DOHH2 (cell line): ENCODE measurements around the gene RHOT1.
A peak's percentile ranks its signal among the peaks of the same experiment; 100 is the strongest.

Source experiments
- H3F3A ChIP-seq: fragments of 200-600 bp; sonication (generic), shearing (Covaris generic); 2 replicates; pipeline ENCODE4 v1.6.0; 2016; ENCODE audit warnings: antibody characterized with exemption, mild to moderate bottlenecking; ENCODE audit not compliant: control insufficient read depth, insufficient read depth
- H3K27ac ChIP-seq: fragments of 200-600 bp; sonication (generic); 2 replicates; pipeline ENCODE4 v1.5.1; 2014; ENCODE audit warnings: low read depth, mild to moderate bottlenecking, low read length, moderate library complexity
- H3K27me3 ChIP-seq: fragments of 200-600 bp; sonication (generic); 2 replicates; pipeline ENCODE4 v1.6.1; 2014; ENCODE audit warnings: mild to moderate bottlenecking, low read length, mixed read lengths; ENCODE audit not compliant: control insufficient read depth
- H3K36me3 ChIP-seq: fragments of 200-600 bp; sonication (generic); 2 replicates; pipeline ENCODE4 v1.6.1; 2014; ENCODE audit warnings: mild to moderate bottlenecking, low read length, moderate library complexity, mixed read lengths; ENCODE audit not compliant: control insufficient read depth
- H3K4me1 ChIP-seq: fragments of 200-600 bp; sonication (generic); 2 replicates; pipeline ENCODE4 v1.6.1; 2014; ENCODE audit warnings: mild to moderate bottlenecking, low read length, mixed read lengths; ENCODE audit not compliant: control insufficient read depth
- H3K4me2 ChIP-seq: fragments of 200-600 bp; sonication (generic); 2 replicates; pipeline ENCODE4 v1.6.0; 2014; ENCODE audit warnings: mild to moderate bottlenecking, low read length, moderate library complexity
- H3K4me3 ChIP-seq: fragments of 200-600 bp; sonication (generic); 2 replicates; pipeline ENCODE4 v1.5.1; 2014; ENCODE audit warnings: mild to moderate bottlenecking, low read length, mixed read lengths
- H3K79me2 ChIP-seq: fragments of 200-600 bp; sonication (generic); 2 replicates; pipeline ENCODE4 v1.6.1; 2014; ENCODE audit warnings: mild to moderate bottlenecking, low read length, mixed read lengths; ENCODE audit not compliant: control insufficient read depth
- H3K9me2 ChIP-seq: fragments of 200-600 bp; sonication (generic); replicated peaks from 2 replicates; pipeline ENCODE4 v1.6.1; 2014; ENCODE audit warnings: mild to moderate bottlenecking, low read length, mixed read lengths; ENCODE audit not compliant: control insufficient read depth
- H3K9me3 ChIP-seq: fragments of 200-600 bp; sonication (generic); 2 replicates; pipeline ENCODE4 v1.6.1; 2014; ENCODE audit warnings: antibody characterized with exemption, low read length, mixed read lengths; ENCODE audit not compliant: control insufficient read depth, insufficient read depth
- H4K20me1 ChIP-seq: fragments of 200-600 bp; sonication (generic); 2 replicates; pipeline ENCODE4 v1.6.0; 2014; ENCODE audit warnings: low read depth, mild to moderate bottlenecking, antibody characterized with exemption, low read length, moderate library complexity; ENCODE audit not compliant: control insufficient read depth, insufficient read depth
- EZH2phosphoT487 ChIP-seq: fragments of 200-600 bp; sonication (generic); IDR thresholded peaks from 2 replicates; pipeline ENCODE4 v1.6.1; 2017; ENCODE audit warnings: borderline replicate concordance, mild to moderate bottlenecking, antibody characterized with exemption, low read length, moderate library complexity, mixed read lengths
- TF ChIP-seq, protein P1 (sequence below): fragments of 200-600 bp; sonication (generic); IDR thresholded peaks from one replicate; pipeline ENCODE4 v1.5.1; 2014; ENCODE audit warnings: antibody characterized with exemption, mild to moderate bottlenecking, low read depth, low read length; ENCODE audit not compliant: poor library complexity, severe bottlenecking

Gene RHOT1

DNA sequence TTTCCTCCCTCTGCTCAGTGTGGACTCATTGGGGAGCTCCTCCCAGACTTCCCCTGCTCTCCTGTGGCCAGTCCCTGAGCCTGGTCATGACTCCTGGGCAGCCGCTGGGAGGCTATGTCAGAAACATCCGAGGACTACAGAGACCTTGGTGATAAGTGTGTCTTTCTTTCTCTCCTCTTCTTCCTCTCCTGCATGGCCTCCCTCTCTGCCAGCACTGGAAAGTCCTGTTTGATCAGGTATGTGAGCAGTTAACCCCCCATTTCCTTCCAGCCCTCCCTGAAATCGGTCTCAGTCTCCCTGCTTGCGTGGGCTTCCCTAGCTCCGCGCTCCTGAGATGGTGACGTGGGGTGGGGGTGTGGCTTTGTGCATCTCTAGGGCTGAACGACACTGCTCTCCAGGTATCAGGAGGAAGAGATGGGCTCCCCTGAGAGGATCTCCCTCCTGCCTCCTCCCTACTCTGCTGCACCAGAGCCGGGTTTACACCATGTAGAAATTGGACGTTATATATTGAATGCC, 125.4 kb downstream of the RHOT1 start:
- peaks cover 67% of the 10 kb centered on the region for H3K27me3 ChIP-seq
- no peaks in the 10 kb centered on the region for H3K79me2 ChIP-seq
- H3K9me2 ChIP-seq: no peaks in the 10 kb centered on the region
- H3K4me2 ChIP-seq: peak overlapping the region; percentile 73; the same call in 1 of the 2 replicates
- no peaks in the 10 kb centered on the region for H3K36me3 ChIP-seq
- TF ChIP-seq EZH2phosphoT487: no peak
- TF ChIP-seq, protein P1, sequence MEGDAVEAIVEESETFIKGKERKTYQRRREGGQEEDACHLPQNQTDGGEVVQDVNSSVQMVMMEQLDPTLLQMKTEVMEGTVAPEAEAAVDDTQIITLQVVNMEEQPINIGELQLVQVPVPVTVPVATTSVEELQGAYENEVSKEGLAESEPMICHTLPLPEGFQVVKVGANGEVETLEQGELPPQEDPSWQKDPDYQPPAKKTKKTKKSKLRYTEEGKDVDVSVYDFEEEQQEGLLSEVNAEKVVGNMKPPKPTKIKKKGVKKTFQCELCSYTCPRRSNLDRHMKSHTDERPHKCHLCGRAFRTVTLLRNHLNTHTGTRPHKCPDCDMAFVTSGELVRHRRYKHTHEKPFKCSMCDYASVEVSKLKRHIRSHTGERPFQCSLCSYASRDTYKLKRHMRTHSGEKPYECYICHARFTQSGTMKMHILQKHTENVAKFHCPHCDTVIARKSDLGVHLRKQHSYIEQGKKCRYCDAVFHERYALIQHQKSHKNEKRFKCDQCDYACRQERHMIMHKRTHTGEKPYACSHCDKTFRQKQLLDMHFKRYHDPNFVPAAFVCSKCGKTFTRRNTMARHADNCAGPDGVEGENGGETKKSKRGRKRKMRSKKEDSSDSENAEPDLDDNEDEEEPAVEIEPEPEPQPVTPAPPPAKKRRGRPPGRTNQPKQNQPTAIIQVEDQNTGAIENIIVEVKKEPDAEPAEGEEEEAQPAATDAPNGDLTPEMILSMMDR: no peak
- H3K27ac ChIP-seq: no peak overlapping the region
- peaks cover 24% of the 10 kb centered on the region for H3K4me1 ChIP-seq
- H3K9me3 ChIP-seq: no peaks in the 10 kb centered on the region
- peaks cover 12% of the 10 kb centered on the region for H3F3A ChIP-seq
- no peak overlapping the region for H3K4me3 ChIP-seq
- no peaks in the 10 kb centered on the region for H4K20me1 ChIP-seq

DNA sequence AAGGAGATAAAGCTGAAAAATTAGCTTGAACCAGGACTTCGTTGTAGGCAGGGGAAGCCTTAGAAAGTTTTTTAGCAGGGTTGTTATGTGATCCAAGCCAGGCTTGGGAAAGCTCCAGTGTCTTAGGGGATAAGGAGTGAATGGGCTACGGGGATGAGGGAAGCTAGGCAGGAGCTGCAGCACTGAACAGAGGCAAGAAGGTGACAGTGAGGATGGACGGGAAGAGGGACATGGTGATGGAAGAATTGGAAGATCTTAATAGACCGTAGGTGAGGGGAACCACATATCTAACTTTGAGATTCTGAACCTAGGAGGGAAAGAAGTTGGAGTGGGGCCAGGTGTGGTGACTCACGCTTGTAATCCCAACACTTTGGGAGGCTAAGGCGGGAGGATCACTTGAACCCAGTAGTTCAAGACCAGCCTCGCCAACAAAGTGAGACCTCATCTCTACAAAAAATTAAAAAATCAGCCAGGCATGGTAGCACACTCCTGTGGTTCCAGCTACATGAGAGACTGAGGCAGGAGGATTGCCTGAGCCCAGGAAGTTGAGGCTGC, 126.5 kb downstream of the RHOT1 start:
- H3K79me2 ChIP-seq: no peaks in the 10 kb centered on the region
- TF ChIP-seq, protein P1: no peak
- no peak for TF ChIP-seq EZH2phosphoT487
- no peak overlapping the region for H3K4me2 ChIP-seq

DNA sequence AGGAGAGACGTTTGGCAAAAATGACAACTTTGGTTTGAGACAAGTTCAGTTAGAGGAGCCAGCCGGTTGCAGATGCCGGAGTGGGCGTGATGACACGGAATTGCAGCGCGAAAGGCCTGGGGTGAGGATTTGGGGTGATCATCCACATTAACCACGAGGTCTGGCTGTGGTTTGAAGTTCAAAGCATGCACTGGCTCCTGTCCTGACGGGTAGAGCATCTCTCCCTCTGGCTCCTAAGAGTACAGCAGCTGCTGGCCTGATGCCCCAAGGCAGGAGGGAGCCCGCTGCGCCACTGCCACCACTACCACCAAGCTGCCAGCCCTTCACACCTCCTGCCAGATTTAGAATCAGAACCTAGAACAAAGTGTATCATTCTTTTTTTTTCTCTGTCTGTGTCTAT, 127.1 kb downstream of the RHOT1 start:
- Histone ChIP-seq H3K4me2 (no peak overlapping the region), H3K36me3 (no peaks in the 10 kb centered on the region), H3K4me3 (no peak overlapping the region), H3K9me3 (no peaks in the 10 kb centered on the region), H3K27me3 (peaks cover 53% of the 10 kb centered on the region), H3K4me1 (peaks cover 24% of the 10 kb centered on the region), H3K9me2 (no peaks in the 10 kb centered on the region), H3K79me2 (no peaks in the 10 kb centered on the region), H3K27ac (no peak overlapping the region), H4K20me1 (no peaks in the 10 kb centered on the region), H3F3A (peaks cover 12% of the 10 kb centered on the region)
- TF ChIP-seq EZH2phosphoT487: no peak
- TF ChIP-seq, protein P1: no peak

More for the DNA sequence above, 126.5 kb downstream of the RHOT1 start:
- Histone ChIP-seq H3K36me3 (no peaks in the 10 kb centered on the region), H3K9me3 (no peaks in the 10 kb centered on the region), H3K27me3 (peaks cover 59% of the 10 kb centered on the region), H3K9me2 (no peaks in the 10 kb centered on the region), H3K4me3 (no peak overlapping the region), H3K27ac (no peak overlapping the region), H4K20me1 (no peaks in the 10 kb centered on the region), H3K4me1 (peaks cover 24% of the 10 kb centered on the region), H3F3A (peaks cover 12% of the 10 kb centered on the region)
